Fibroblast of peridontal ligament (primary cell): ENCODE data around the gene NAIF1.
"Not testable (repeated sequence)": the region's sequence is repeated elsewhere in the genome, so short reads cannot be mapped to it uniquely, and the experiment has no call there.

ENCODE experiments used
- DNase-seq: peaks from one replicate; pipeline ENCODE4 v3.0.0-alpha.2; 2010; ENCODE audit errors: extremely low read depth

NAIF1 gene

GRCh38 chr9:128033609-128034008 lies 33.5 kb downstream of the NAIF1 start:
- DNase-seq: no peak

- no peak for DNase-seq
Observed at GRCh38 chr9:128027705-128028104, 39.4 kb downstream of the NAIF1 start.

- no peak for DNase-seq
Observed at GRCh38 chr9:128026773-128027541, 40.2 kb downstream of the NAIF1 start.

GRCh38 chr9:128026255-128026772 lies 40.8 kb downstream of the NAIF1 start:
- no peak for DNase-seq

DNA sequence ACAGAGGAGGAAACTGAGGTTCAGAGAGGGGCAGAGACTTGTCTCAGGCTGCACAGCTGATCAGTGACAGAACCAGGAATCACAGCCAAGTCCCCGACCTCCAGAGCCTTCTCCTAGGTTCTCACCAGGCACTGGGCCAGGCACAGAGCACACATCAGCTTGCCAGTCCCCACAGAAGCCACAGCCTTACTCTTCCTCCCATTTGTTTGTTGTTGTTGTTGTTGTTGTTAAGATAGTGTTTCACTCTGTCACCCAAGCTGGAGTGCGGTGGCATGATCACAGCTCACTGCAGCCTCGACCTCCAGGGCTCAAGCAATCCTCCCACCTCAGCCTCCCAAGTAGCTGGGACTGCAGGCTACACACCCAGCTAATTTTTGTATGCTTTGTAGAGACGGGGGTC lies 41.4 kb downstream of the NAIF1 start:
- DNase-seq: no peak

DNA sequence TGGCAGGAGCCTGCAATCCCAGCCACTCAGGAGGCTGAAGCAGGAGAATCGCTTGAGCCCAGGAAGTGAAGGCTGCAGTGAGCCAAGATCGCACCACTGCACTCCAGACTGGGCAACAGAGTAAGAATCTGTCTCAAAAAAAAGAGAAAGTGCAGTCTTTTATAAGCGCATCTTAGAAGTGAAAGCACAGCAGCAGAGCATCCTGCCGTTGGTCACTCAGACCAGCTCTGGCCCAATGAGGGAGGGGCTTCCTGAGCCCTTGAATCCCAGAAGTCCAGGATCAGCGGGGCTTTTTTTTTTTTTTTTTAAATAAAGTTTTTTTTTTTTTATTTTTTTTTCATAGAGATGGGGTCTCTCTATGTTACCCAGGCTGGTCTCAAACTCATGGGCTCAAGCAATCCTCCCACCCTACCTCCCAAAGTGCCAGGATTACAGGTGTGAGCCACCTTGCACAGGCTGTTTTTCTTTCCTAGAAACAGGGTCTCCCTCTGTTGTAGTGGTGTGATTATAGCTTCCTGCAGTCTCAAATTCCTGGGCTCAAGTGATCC lies 42.3 kb downstream of the NAIF1 start:
- DNase-seq: no peak

- DNase-seq: not testable (repeated sequence)
Observed at GRCh38 chr9:128023671-128024070, 43.4 kb downstream of the NAIF1 start.

DNA sequence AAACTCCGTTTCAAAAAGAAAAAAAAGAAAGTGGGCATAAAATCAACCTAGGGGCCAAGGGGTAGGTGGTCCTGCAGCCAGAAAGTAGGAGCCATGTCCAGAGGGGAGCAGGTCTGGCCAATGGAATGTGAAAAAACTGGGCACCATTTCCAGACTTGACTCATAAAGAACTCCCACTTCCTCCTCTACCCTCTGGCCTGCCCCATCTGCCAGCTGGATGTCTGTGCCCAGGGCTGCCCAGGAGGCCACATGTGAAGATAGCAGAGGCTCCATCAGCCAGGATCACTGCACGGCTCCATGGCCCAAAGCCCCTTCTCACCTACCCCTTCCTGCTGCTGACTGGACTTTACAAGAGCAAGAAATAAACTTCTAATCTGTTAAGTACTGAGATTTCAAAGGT lies 44.2 kb downstream of the NAIF1 start:
- DNase-seq: peak; percentile 23

DNA sequence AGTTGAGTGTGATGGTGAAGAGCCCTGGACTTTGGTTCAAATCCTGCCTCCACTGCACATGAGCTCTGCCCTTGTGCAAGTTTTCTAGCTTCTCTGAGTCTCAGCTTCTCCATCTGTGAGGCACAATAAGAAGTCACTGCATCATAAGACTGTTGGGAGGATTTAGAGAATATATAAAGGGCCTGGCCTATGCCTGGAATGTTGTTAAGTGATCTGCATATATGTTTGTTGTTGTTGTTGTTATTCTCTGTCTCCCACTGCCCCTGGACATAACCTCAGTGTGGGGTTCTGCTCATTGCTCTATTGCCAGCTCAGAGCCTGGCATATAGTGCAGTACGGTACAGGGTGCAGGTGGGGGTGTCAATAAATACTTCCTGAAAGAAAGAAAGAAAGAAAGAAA lies 46.0 kb downstream of the NAIF1 start:
- no peak for DNase-seq

DNA sequence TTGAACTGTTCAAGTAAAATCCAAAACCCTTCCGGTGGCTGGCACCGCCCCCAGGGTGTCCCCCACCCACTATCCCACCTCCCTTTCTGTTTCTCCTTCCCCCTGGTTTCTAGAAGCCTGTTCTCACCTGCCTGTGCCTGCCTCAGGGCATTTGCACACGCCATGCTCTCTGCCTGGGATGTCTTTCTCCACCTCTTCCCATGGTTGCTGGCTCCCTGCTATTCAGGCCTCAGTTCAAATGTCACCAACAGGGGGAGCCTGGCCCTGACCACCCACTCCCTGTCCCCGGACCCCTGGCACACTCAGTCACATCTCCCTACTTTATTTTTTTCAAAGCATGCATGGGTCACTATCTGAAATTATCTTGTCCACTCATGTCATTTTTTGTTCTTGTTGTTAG lies 46.4 kb downstream of the NAIF1 start:
- no peak for DNase-seq

- DNase-seq: no peak
Observed at GRCh38 chr9:128015696-128016095, 51.4 kb downstream of the NAIF1 start.
